Glomerular visceral epithelial cell (primary cell): ENCODE results near the gene SPATA2L.
A peak's percentile ranks its signal among the peaks of the same experiment; 100 is the strongest.
"Not testable (repeated sequence)": the region's sequence is repeated elsewhere in the genome, so short reads cannot be mapped to it uniquely, and the experiment has no call there.

Experiments
- DNase-seq: peaks from one replicate; pipeline ENCODE4 v3.0.0-alpha.2; 2016; ENCODE audit errors: extremely low spot score

Gene SPATA2L

DNA sequence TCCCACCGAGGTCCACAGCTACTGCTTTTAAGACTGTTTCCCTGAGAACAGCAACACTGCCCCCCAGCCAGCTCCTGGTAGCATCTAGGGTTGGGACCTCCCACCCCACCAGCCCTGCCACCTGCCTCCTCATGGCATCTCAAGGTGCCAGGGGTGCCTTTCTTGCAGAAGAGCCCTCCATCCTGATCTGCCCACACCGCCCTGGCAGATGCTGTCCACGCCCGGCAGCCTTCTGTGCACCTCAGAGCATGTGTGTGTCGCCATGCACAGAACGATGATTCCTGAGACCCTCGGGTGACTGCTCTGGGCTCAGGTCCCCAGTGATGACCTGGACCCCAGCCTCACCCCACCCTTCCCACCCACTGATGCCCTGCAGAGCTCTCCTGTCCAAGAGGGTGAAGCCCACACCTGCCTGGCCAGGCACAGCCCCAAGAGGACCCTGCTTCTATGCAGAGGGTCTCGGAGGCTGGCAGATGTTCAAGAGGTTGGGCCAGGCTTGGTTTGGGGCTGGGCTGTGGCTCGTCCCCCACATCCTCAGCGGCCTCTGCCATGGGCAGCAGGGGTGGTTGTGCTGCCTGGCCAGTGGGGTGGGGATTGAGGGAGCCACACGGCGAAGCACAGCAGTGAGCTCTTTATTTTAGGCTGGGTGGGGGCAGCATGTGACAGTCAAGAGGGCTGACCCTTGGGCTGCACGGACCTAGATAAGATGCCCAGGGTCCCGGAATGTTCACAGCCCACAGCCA, 5.2 kb upstream of the SPATA2L start:
- DNase-seq = no peak

GRCh38 chr16:89705006-89705405, 3.5 kb upstream of the SPATA2L start:
- DNase-seq = no peak

- no peak for DNase-seq
Observed at GRCh38 chr16:89704281-89704680, 2.8 kb upstream of the SPATA2L start.

GRCh38 chr16:89700649-89701424, 668 bp downstream of the SPATA2L start:
- DNase-seq = peak; percentile 50

- DNase-seq = peak; percentile 98
Observed at GRCh38 chr16:89700100-89700648, 1.3 kb downstream of the SPATA2L start.

DNA sequence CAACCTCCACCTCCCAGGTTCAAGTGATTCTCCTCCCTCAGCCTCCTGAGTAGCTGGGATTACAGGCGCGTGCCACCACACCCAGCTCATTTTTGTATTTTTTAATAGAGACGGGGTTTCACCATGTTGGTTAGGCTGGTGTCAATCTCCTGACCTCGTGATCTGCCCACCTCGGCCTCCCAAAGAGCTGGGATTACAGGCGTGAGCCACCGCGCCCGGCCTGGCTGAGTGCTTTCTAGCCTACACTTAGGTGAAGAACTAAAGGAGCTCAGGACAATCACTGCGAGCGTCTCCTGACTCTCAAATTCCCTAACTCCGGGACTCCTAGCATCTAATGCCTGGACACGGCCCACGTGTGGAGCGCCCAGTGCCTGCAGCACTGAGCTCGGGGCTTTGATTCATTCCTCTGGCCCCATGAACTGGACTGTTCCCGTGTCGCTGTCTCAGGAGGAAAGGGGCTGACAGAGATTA, 1.8 kb downstream of the SPATA2L start:
- DNase-seq = not testable (repeated sequence)

- DNase-seq = not testable (repeated sequence)
Observed at GRCh38 chr16:89698717-89699116, 2.8 kb downstream of the SPATA2L start.

DNA sequence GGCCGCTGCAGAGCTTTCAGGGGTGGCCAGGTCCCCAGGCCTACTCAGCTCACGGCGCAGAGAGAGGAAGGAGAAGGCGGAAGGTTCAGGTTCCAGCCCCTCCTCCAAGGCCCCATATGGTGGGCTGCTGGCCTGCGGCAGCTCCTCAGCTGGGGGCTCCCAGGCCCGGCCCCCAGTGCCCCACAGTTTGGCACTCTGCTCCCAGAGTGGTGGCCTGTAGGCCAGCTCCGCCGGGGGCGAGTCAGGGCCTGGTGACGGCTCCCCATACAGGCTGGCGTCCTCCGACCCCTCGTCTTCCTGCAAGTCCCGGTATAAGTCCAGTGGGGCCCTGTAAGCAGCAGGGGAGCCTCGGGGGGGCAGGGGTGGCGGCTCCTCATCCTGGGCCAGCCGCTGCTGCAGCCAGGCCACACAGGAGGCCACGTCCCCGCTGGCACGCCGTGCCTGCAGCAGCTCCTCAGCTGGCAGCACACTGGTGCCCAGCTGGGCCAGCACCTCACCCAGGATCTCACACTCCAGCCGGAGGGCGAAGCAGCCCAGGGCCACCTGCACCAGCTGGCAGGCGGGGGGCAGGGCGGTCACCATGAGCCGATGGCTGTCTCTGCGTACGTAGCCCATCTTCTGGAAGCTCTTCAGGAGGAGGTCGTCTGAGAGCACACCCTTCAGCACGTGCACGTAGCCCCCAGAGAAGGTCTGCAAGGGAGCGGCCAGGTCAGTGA, 3.7 kb downstream of the SPATA2L start:
- no peak for DNase-seq

DNA sequence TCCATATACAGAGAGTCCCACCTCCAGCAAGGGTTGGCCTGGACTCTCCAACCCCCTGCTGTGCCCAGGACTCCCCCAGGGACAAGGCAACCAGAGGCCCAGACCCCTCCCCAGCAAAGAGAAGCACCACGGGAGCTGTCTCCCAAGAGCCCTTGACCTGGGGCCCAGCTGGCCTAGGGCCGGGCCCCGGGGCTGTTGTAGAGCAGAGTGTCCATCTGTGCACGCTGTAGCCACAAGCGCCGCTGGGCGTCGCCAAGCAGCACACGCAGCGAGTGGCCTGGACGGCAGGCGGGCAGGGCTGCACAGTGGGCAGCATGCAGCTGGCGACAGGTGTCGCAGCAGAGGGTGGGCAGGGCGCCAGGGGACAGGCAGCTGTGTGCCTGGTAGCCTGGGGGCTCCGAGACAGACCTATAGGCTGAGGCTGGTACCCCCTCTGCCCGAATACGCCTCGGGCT, 4.3 kb downstream of the SPATA2L start:
- no peak for DNase-seq

DNA sequence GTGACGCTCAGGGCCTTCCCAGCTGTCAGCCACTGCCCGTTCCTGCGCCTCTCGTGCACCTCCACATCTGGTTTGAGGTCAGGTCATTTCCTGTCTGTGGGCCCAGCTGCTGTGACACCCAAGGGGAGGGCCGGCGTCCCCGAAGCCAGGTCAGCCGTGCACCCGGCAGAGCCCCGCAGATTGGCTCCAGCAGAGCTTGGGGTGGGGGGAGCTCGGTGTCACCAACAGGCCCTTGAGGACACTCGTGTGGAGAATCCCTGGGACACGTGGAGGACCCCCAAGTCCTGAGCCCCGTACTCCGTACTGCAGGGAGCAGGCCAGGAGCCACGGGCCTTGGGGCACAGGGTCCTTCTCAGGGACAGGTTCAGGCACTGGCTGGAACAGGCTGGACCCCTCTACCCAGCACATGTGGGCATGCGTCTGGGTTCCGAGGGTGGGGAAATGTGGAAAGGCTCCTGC, 4.8 kb downstream of the SPATA2L start:
- no peak for DNase-seq

DNA sequence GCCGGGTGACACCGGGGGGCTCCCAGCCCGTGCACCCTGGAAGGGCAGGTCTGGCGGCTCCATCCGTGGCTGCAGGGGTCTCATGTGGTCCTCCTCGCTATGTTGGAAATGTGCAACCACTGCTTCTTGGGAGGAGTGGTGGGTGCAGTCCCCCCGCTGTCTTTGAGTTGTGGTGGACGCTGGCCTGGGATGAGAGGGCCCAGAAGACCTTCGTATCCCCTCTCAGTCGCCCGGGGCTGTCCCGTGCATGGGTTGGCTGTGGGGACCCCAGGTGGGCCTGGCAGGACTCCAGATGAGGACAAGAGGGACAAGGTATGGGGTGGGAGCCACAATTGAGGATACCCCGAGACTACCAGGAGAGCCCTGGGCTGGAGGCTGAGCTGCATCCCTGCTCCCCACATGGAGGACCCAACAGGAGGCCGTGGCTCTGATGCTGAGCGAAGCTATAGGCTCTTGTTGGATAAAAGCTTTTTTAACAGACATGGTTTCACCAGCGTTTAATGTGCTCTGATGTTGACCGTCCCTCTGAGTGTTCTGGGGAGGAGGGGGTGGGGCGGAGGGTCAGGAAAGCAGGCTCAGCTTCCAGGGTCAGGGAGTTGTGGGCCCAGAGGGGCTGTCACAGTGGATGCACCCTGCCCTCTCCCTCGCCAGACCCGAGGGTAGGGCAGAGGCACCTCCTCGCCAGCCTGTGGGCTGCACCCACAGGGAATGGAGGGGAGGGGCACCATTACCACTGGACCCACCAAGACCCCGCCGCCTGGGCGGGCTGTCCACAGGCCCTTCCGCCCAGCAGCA, 5.4 kb downstream of the SPATA2L start:
- DNase-seq = no peak

DNA sequence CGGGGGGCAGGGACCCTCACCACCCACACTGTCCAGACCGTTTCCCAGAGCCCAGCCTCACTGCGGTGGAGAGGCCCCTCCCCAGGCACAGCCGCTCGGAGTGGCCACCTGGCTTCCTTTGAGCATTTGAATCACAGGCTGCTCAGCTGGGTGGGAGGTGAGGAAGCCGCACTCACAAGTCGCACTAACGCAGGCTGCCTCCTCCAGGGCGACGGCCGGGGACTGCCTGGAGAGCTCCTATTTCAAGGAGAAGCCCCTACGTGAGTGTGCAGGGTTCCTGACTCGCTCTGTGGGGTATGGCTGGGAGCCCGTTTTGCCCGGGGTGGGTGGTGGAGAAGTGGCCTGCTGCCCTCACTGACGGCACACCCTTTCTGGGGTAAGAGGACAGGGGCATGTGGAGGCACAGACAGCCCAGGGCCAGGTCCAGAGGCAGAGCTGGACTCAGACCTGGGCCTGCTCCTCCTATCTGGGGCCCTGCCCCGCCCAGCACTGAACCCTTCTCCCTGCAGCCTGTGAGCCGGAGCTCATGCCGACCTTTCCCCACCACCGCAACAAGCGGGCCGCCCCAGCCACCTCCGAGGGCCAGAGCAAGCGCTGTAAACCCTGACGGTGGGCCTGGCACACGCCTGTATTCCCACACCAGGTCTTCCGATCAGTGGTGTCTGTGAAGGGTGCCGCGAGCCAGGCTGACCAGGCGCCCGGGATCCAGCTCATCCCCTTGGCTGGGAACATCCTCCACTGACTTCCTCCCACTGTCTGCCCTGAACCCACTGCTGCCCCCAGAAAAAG, 6.2 kb downstream of the SPATA2L start:
- DNase-seq = no peak

DNA sequence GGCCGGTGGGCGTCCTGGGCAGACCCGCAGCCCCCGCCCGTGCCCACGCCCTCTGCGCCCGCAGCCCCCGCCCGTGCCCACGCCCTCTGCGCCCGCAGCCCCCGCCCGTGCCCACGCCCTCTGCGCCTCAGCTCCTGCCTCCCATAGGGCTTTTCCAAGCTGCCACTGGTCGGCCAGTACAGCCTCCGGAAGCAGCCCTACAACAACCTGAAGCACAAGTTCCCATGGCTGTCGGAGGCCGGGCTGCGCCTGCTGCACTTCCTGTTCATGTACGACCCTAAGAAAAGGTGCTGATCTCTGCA, 6.8 kb downstream of the SPATA2L start:
- DNase-seq = not testable (repeated sequence)

GRCh38 chr16:89693931-89694783, 7.3 kb downstream of the SPATA2L start:
- DNase-seq = no peak

GRCh38 chr16:89693289-89693731, 8.2 kb downstream of the SPATA2L start:
- DNase-seq = no peak

DNA sequence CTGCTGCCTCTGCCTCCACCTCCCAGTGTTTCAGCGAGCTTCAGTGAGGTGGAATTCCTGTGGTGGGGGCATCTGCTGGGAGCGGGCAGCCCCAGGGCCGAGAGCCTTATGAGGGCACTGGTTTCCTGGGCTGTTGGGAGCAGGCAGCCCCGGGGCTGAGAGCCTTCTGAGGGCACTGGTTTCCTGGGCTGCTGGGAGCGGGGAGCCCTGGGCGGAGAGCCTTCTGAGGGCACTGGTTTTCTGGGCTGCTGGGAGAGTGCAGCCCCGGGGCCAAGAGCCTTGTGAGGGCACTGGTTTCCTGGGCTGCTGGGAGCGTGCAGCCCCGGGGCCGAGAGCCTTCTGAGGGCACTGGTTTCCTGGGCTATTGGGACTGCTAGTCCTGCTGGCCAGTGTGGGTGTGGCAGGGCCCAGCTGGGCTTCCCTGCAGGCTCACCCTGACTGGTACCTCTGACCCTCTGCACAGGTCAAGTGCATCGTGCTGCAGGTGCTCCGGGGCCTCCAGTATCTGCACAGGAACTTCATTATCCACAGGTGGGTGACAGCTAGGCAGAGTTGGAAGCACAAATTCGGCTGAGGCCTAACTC, 9.4 kb downstream of the SPATA2L start:
- DNase-seq = no peak

GRCh38 chr16:89691231-89691985, 10.1 kb downstream of the SPATA2L start:
- DNase-seq = no peak

DNA sequence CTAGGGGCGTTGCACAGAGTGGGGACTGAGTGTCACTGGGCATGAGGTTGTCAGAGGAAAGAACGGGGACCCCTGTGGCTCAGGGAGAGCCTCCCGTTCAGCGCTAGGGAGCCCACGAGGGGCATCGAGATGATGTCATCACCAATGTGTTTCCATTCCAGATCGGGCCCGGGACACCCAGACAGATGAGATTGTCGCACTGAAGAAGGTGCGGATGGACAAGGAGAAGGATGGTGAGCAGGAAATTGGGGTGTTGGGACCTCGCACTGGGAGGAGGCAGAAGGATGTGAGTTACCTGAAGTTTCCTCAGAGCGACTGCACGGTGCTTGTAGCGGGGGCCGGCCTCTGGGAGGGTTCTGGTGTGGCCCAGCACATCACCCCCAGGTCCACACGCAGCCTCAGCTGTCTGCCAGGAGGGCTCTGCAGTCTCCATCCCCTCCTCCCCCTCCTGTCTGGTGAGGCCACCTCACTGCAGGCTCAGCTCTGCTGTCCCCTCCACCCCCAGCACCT, 11.1 kb downstream of the SPATA2L start:
- DNase-seq = no peak
